Bronchial epithelial cell (primary cell): ENCODE results near the gene AMOTL2. TPM values are rescaled to one million over a fixed set of nuclear protein-coding genes. Genes with fewer than 3 reads are reported as not detected.

Experiments used
- DNase-seq: peaks from one replicate; pipeline ENCODE4 v3.0.0-alpha.2; 2010; ENCODE audit warnings: low read depth
- FAIRE-seq: peaks from 2 replicates; lab custom pipeline; 2011; peaks lifted over from hg19 to GRCh38; lab: Jason Lieb, UNC
- H3K27me3 ChIP-seq: 2 replicates; pipeline ENCODE4 v1.5.1; 2011; ENCODE audit warnings: low read length; ENCODE audit not compliant: control insufficient read depth, insufficient read depth
- H3K36me3 ChIP-seq: 2 replicates; pipeline ENCODE4 v1.5.1; 2011; ENCODE audit warnings: low read length; ENCODE audit not compliant: control insufficient read depth, insufficient read depth
- H3K4me3 ChIP-seq: 2 replicates; pipeline ENCODE4 v1.5.1; 2011; ENCODE audit warnings: mild to moderate bottlenecking, low read depth, low read length, control low read depth
- total RNA-seq: library from RNA; depleted of rRNA; stranded (reverse); fragments of >200 nt; gene quantifications from 2 replicates; pipeline ENCODE4 v1.2.1, GENCODE V29; 2014
- TF ChIP-seq, protein P1 (sequence below): IDR thresholded peaks from 2 replicates; pipeline ENCODE4 v1.5.1; 2011; ENCODE audit warnings: mild to moderate bottlenecking, moderate library complexity, low read length, control low read depth, inconsistent platforms; ENCODE audit not compliant: insufficient read depth, severe bottlenecking

AMOTL2 gene
- total RNA-seq, 1 donor from 2014 or later: 54.2 TPM

GRCh38 chr3:134370611-134371531 lies 3.4 kb downstream of the AMOTL2 start:
- TF ChIP-seq, protein P1, sequence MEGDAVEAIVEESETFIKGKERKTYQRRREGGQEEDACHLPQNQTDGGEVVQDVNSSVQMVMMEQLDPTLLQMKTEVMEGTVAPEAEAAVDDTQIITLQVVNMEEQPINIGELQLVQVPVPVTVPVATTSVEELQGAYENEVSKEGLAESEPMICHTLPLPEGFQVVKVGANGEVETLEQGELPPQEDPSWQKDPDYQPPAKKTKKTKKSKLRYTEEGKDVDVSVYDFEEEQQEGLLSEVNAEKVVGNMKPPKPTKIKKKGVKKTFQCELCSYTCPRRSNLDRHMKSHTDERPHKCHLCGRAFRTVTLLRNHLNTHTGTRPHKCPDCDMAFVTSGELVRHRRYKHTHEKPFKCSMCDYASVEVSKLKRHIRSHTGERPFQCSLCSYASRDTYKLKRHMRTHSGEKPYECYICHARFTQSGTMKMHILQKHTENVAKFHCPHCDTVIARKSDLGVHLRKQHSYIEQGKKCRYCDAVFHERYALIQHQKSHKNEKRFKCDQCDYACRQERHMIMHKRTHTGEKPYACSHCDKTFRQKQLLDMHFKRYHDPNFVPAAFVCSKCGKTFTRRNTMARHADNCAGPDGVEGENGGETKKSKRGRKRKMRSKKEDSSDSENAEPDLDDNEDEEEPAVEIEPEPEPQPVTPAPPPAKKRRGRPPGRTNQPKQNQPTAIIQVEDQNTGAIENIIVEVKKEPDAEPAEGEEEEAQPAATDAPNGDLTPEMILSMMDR: no peak
- H3K27me3 ChIP-seq: no peaks in the 10 kb centered on the region
- no peak for FAIRE-seq
- DNase-seq: no peak
- H3K36me3 ChIP-seq: peaks cover 42% of the 10 kb centered on the region
- no peak overlapping the region for H3K4me3 ChIP-seq

- H3K36me3 ChIP-seq: peaks cover 45% of the 10 kb centered on the region
Observed at GRCh38 chr3:134369861-134370596, 4.2 kb downstream of the AMOTL2 start.

GRCh38 chr3:134369231-134369741 lies 5.0 kb downstream of the AMOTL2 start:
- no peak overlapping the region for H3K4me3 ChIP-seq
- no peak for DNase-seq
- H3K36me3 ChIP-seq: peaks cover 45% of the 10 kb centered on the region

More at GRCh38 chr3:134369861-134370596, 4.2 kb downstream of the AMOTL2 start:
- FAIRE-seq (no peak), DNase-seq (no peak)
- Histone ChIP-seq H3K4me3 (no peak overlapping the region), H3K27me3 (no peaks in the 10 kb centered on the region)
- TF ChIP-seq, protein P1: no peak

DNA sequence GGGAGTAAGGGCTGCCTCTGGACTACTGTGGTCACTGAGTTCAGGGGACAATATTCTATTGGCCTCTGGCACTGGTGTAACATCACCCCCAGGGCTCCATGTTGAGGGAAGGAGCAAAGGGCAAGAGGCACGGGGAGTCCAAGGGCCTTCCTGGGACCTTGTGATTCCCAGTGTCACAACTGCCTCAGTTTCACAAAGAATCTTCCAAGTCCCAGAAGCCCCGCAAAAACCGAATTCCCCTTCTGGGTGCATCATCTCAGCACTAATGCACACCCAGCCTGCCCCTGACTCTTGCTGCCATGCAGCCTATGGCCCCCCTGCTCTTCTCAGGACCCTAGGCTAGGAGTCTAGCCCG lies 5.5 kb downstream of the AMOTL2 start:
- FAIRE-seq (no peak), DNase-seq (no peak)
- Histone ChIP-seq H3K36me3 (peaks cover 45% of the 10 kb centered on the region), H3K4me3 (no peak overlapping the region), H3K27me3 (no peaks in the 10 kb centered on the region)
- TF ChIP-seq, protein P1: no peak

More at GRCh38 chr3:134369231-134369741, 5.0 kb downstream of the AMOTL2 start:
- TF ChIP-seq, protein P1: no peak
- no peak for FAIRE-seq
- no peaks in the 10 kb centered on the region for H3K27me3 ChIP-seq

GRCh38 chr3:134367869-134368750 lies 6.1 kb downstream of the AMOTL2 start:
- H3K4me3 ChIP-seq: no peak overlapping the region
- TF ChIP-seq, protein P1: no peak
- H3K27me3 ChIP-seq: no peaks in the 10 kb centered on the region
- DNase-seq: no peak
- peaks cover 50% of the 10 kb centered on the region for H3K36me3 ChIP-seq
- FAIRE-seq: no peak
